Measurements from ENCODE around the gene TMEM132D.

DNA sequence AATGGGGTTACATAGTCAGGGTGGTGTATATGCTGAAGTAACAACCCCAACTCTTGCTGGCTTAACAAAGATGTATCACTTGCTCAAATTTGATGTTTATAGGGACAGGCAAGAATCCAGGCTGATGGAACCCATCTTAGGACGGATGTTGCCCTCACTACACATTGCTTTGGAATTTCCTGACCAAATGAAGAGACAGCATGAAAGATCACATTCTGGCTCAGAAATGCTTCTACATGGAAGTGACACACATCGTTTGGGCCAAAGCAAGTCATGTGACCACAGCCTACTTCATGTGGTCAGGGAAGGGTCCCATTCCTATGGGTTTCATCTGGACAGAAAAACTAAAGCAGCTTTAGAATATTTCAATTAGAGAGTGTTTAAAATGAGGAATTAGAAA is 345.8 kb downstream of the TMEM132D start:
- TF ChIP-seq, protein P1, sequence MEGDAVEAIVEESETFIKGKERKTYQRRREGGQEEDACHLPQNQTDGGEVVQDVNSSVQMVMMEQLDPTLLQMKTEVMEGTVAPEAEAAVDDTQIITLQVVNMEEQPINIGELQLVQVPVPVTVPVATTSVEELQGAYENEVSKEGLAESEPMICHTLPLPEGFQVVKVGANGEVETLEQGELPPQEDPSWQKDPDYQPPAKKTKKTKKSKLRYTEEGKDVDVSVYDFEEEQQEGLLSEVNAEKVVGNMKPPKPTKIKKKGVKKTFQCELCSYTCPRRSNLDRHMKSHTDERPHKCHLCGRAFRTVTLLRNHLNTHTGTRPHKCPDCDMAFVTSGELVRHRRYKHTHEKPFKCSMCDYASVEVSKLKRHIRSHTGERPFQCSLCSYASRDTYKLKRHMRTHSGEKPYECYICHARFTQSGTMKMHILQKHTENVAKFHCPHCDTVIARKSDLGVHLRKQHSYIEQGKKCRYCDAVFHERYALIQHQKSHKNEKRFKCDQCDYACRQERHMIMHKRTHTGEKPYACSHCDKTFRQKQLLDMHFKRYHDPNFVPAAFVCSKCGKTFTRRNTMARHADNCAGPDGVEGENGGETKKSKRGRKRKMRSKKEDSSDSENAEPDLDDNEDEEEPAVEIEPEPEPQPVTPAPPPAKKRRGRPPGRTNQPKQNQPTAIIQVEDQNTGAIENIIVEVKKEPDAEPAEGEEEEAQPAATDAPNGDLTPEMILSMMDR (IDR thresholded peaks at IDR 0.05) = no peak
- no peak for TF ChIP-seq POLR2A (IDR thresholded peaks at IDR 0.05; ENCODE audit: low read depth)
